HepG2 (cell line): ENCODE results near the gene RDH8. TPM values are rescaled to one million over a fixed set of nuclear protein-coding genes. Genes with fewer than 3 reads are reported as not detected.

Experiments
- EP300 ChIP-seq, 3 experiments: sonication (generic) in 1 of 3; formaldehyde crosslinking in 1 of 3; IDR thresholded peaks; 2 replicates each; pipeline versions ENCODE4 v1.5.1 to v1.6.1; 2011 to 2020; ENCODE audit warnings: low read depth in 2 of 3, low read length in 2 of 3, borderline replicate concordance in 1 of 3, improper control_type of control experiment in 1 of 3, mild to moderate bottlenecking in 1 of 3, missing genetic modification reagents in 1 of 3, moderate library complexity in 1 of 3
- HMG20A ChIP-seq: IDR thresholded peaks from 2 replicates; pipeline ENCODE4 v1.6.1; 2016; ENCODE audit warnings: borderline replicate concordance
- HNF1A ChIP-seq, 2 experiments: sonication (generic) in 1 of 2; formaldehyde crosslinking in 1 of 2; IDR thresholded peaks; 2 replicates each; pipeline versions ENCODE4 v1.4.0 to v1.6.1; 2016 to 2020; ENCODE audit warnings: borderline replicate concordance in 1 of 2, low read depth in 1 of 2, mild to moderate bottlenecking in 1 of 2, missing genetic modification reagents in 1 of 2
- HNRNPUL1 ChIP-seq: fragments of 200-400 bp; formaldehyde crosslinking; IDR thresholded peaks from 2 replicates; pipeline ENCODE4 v1.6.1; 2017; ENCODE audit warnings: low read depth, mild to moderate bottlenecking, low read length, moderate library complexity
- ISX ChIP-seq: sonication (generic); formaldehyde crosslinking; conservative IDR thresholded peaks from 2 replicates; pipeline ENCODE4 v1.5.0; 2020; ENCODE audit warnings: missing genetic modification reagents
- MNT ChIP-seq: fragments of 450-650 bp; IDR thresholded peaks from 2 replicates; pipeline ENCODE4 v1.6.1; 2016
- NR0B2 ChIP-seq: sonication (generic); formaldehyde crosslinking; IDR thresholded peaks from 2 replicates; pipeline ENCODE4 v1.4.0; 2020; ENCODE audit warnings: mild to moderate bottlenecking, missing genetic modification reagents
- SNAPC4 ChIP-seq: sonication (generic); formaldehyde crosslinking; IDR thresholded peaks from 2 replicates; pipeline ENCODE4 v1.4.0; 2020; ENCODE audit warnings: mild to moderate bottlenecking, missing genetic modification reagents
- ZFP37 ChIP-seq: sonication (generic); formaldehyde crosslinking; IDR thresholded peaks from 2 replicates; pipeline ENCODE4 v1.4.0; 2020; ENCODE audit warnings: missing genetic modification reagents, borderline replicate concordance
- ZNF274 ChIP-seq: sonication (generic); formaldehyde crosslinking; IDR thresholded peaks from 2 replicates; pipeline ENCODE4 v1.5.1; 2020; ENCODE audit warnings: mild to moderate bottlenecking, missing genetic modification reagents
- ZNF343 ChIP-seq: sonication (generic); formaldehyde crosslinking; IDR thresholded peaks from 2 replicates; pipeline ENCODE4 v1.4.0; 2020; ENCODE audit warnings: mild to moderate bottlenecking, missing genetic modification reagents
- ZNF354B ChIP-seq: sonication (generic); formaldehyde crosslinking; IDR thresholded peaks from 2 replicates; pipeline ENCODE4 v1.8.0; 2022; ENCODE audit warnings: mild to moderate bottlenecking, missing genetic modification reagents
- ZNF577 ChIP-seq: sonication (generic); formaldehyde crosslinking; IDR thresholded peaks from 2 replicates; pipeline ENCODE4 v1.4.0; 2020; ENCODE audit warnings: mild to moderate bottlenecking, low read depth, missing genetic modification reagents, borderline replicate concordance
- ZNF598 ChIP-seq: sonication (generic); formaldehyde crosslinking; IDR thresholded peaks from 2 replicates; pipeline ENCODE4 v1.5.1; 2020; ENCODE audit warnings: mild to moderate bottlenecking, missing genetic modification reagents, borderline replicate concordance
- ZNF615 ChIP-seq: sonication (generic); formaldehyde crosslinking; IDR thresholded peaks from 2 replicates; pipeline ENCODE4 v1.5.0; 2020; ENCODE audit warnings: mild to moderate bottlenecking, missing genetic modification reagents, borderline replicate concordance
- polyA plus RNA-seq, 8 experiments: library from polyadenylated mRNA; depleted of rRNA in 3 of 8; stranded (reverse) in 7 of 8; unstranded in 1 of 8; fragments of >200 nt; fragmentation: Illumina TruSeq in 4 of 8; extraction: Trizol in 4 of 8; gene quantifications; 2 replicates each; pipeline versions ENCODE4 v1.2.1 to v1.2.3, GENCODE V29; 2011 to 2016; ENCODE audit warnings: low read depth in 4 of 8, missing spikeins in 1 of 8, mixed read lengths in 1 of 8; ENCODE audit not compliant: insufficient read depth in 1 of 8
- total RNA-seq, 5 experiments: library from RNA; depleted of rRNA; stranded (reverse); fragments of >200 nt; fragmentation: Illumina TruSeq; extraction: Trizol; gene quantifications; 2 replicates each; pipeline ENCODE4 v1.2.3, GENCODE V29; 2016; ENCODE audit warnings: low read depth in 1 of 5

RDH8 gene
- total and polyA plus RNA-seq, 2 of the 13 experiments (the other 11 are each of a cell fraction or from before 2014, with no cell fraction given) = not detected

GRCh38 chr19:10027158-10027997, 14.1 kb downstream of the RDH8 start (continued):
- TF ChIP-seq HNF1A (IDR thresholded peaks at IDR 0.05; ENCODE audit: low read depth) (no peak), HNF1A (CRISPR knock-in tag; IDR thresholded peaks at IDR 0.05; ENCODE audit: borderline replicate concordance) (peak; percentile 55; the same call in 1 of the 2 replicates), ZNF598 (peak; percentile 91; the same call in 1 of the 2 replicates), ZNF354B (CRISPR knock-in tag) (no peak), HMG20A (CRISPR knock-in tag) (peak; percentile 53; the same call in 1 of the 2 replicates), EP300 (IDR thresholded peaks at IDR 0.05; ENCODE audit: low read depth in 2 of 2, low read length in 2 of 2) (peak in 1 of 2 experiments; percentile 54; a peak in 2 of 4 replicates), EP300 (CRISPR knock-in tag; IDR thresholded peaks at IDR 0.05; ENCODE audit: borderline replicate concordance) (no peak; the same call in 1 of the 2 replicates), ZFP37 (CRISPR knock-in tag) (no peak), ISX (CRISPR knock-in tag) (no peak), ZNF577 (no peak), NR0B2 (peak; percentile 78; the same call in 1 of the 2 replicates), MNT (peak; percentile 61), ZNF343 (CRISPR knock-in tag) (no peak), ZNF615 (CRISPR knock-in tag) (no peak), ZNF274 (CRISPR knock-in tag) (peak; percentile 45; the same call in 1 of the 2 replicates), HNRNPUL1 (no peak), SNAPC4 (CRISPR knock-in tag) (no peak)
